NCI-H146 treated with DMSO at 0.1 percent for 48 hours (cell line): ENCODE results near the gene MLLT1.

Source experiments
- DNase-seq: peaks from one replicate; lab custom pipeline; 2025; ENCODE audit not compliant: unreplicated experiment; lab: John Stamatoyannopoulos, UW

Gene MLLT1

GRCh38 chr19:6223461-6224307 lies 56.1 kb downstream of the MLLT1 start:
- DNase-seq, result no peak

- no peak for DNase-seq
These were observed 56.9 kb downstream of the MLLT1 start for GRCh38 chr19:6222884-6223283.

GRCh38 chr19:6221878-6222746 lies 57.7 kb downstream of the MLLT1 start:
- no peak for DNase-seq

- no peak for DNase-seq
These were observed 58.4 kb downstream of the MLLT1 start for GRCh38 chr19:6221220-6221877.

GRCh38 chr19:6220385-6221191 lies 59.2 kb downstream of the MLLT1 start:
- DNase-seq, result no peak

GRCh38 chr19:6219586-6220290 lies 60.0 kb downstream of the MLLT1 start:
- DNase-seq, result no peak

GRCh38 chr19:6219147-6219525 lies 60.6 kb downstream of the MLLT1 start:
- DNase-seq, result no peak

GRCh38 chr19:6218491-6219146 lies 61.2 kb downstream of the MLLT1 start:
- no peak for DNase-seq

- no peak for DNase-seq
These were observed 61.9 kb downstream of the MLLT1 start for GRCh38 chr19:6217752-6218334.

GRCh38 chr19:6216996-6217751 lies 62.6 kb downstream of the MLLT1 start:
- DNase-seq, result no peak

GRCh38 chr19:6216236-6216995 lies 63.4 kb downstream of the MLLT1 start:
- no peak for DNase-seq

- no peak for DNase-seq
These were observed 64.0 kb downstream of the MLLT1 start for GRCh38 chr19:6215701-6216235.

GRCh38 chr19:6214881-6215541 lies 64.8 kb downstream of the MLLT1 start:
- no peak for DNase-seq

GRCh38 chr19:6213696-6214641 lies 65.8 kb downstream of the MLLT1 start:
- DNase-seq, result no peak

- DNase-seq, result no peak
These were observed 66.5 kb downstream of the MLLT1 start for GRCh38 chr19:6213266-6213595.
